Transverse colon (tissue), 4 donors: ENCODE data around the gene TCHP.

Experiments used
- CTCF ChIP-seq, 5 experiments: fragments of 200-600 bp in 3 of 5; fragments of 450-650 bp in 2 of 5; sonication (generic) in 3 of 5; IDR thresholded peaks; 1 replicate in 2 of 5; 2 replicates in 3 of 5; pipeline ENCODE4 v1.5.1; 2016 to 2017; ENCODE audit warnings: antibody characterized with exemption in 5 of 5, inconsistent platforms in 3 of 5, mild to moderate bottlenecking in 2 of 5, moderate library complexity in 1 of 5
- EP300 ChIP-seq: sonication (generic); formaldehyde crosslinking; IDR thresholded peaks from one replicate; pipeline ENCODE4 v1.6.1; 2017; ENCODE audit warnings: antibody characterized with exemption, low read depth
- POLR2A ChIP-seq: fragments of 450-650 bp; IDR thresholded peaks from one replicate; pipeline ENCODE4 v1.6.1; 2016; ENCODE audit warnings: antibody characterized with exemption, mild to moderate bottlenecking, moderate library complexity
- POLR2AphosphoS5 ChIP-seq, 3 donors: sonication (generic); formaldehyde crosslinking; IDR thresholded peaks; one replicate each; pipeline ENCODE4 v1.6.1; 2016; ENCODE audit warnings: antibody characterized with exemption in 3 of 3

DNA sequence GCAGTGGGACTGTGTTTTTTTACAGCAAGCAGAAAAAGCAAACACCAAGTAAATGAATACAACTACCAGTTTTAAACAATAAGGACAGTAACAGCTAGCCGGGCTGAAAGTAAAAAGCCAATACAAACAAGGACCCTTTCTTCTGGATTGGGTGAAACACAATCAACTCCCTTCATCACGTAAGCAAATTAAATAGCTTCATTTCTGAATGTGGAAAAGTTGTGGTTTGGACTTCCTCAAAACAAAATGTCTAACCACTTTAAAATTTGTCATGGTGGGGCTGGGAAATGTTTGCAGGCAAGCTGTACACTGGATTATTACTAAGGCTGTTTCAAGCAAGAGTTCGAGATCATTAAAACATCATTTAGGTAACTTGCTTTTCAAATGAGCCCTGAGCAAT lies 47.4 kb downstream of the TCHP start:
- no peak for TF ChIP-seq CTCF (IDR thresholded peaks at IDR 0.05)
- no peak for TF ChIP-seq POLR2AphosphoS5 (IDR thresholded peaks at IDR 0.05)
- no peak for TF ChIP-seq POLR2A
- no peak for TF ChIP-seq EP300
